GM18870 (cell line): ENCODE data around the gene YIPF3.
A peak's percentile ranks its signal among the peaks of the same experiment; 100 is the strongest.

ENCODE experiments used
- ATAC-seq: cut with Tn5 transposase; IDR thresholded peaks from one replicate; pipeline ENCODE4 v1.9.1; 2021; ENCODE audit warnings: moderate library complexity; ENCODE audit not compliant: unreplicated experiment

The YIPF3 gene

GRCh38 chr6:43493833-43494232 lies 22.9 kb downstream of the YIPF3 start:
- no peak for ATAC-seq

GRCh38 chr6:43493230-43493629 lies 23.5 kb downstream of the YIPF3 start:
- ATAC-seq = no peak

- no peak for ATAC-seq
These were observed 24.1 kb downstream of the YIPF3 start for GRCh38 chr6:43492673-43493072.

- ATAC-seq = no peak
These were observed 24.7 kb downstream of the YIPF3 start for GRCh38 chr6:43491750-43492661.

GRCh38 chr6:43490523-43490939 lies 26.2 kb downstream of the YIPF3 start:
- no peak for ATAC-seq

GRCh38 chr6:43489277-43490072 lies 27.3 kb downstream of the YIPF3 start:
- ATAC-seq = no peak

- no peak for ATAC-seq
These were observed 28.0 kb downstream of the YIPF3 start for GRCh38 chr6:43488667-43489276.

GRCh38 chr6:43481591-43482236 lies 35.0 kb downstream of the YIPF3 start:
- ATAC-seq = no peak

GRCh38 chr6:43481075-43481474 lies 35.7 kb downstream of the YIPF3 start:
- ATAC-seq = no peak

- ATAC-seq = no peak
These were observed 38.7 kb downstream of the YIPF3 start for GRCh38 chr6:43478008-43478372.

- ATAC-seq = peak; percentile 63
These were observed 39.3 kb downstream of the YIPF3 start, which contains the start of gene TJAP1 for GRCh38 chr6:43477235-43478007. Gene TJAP1 (plus strand): TSS chr6:43477570. CDS start chr6:43499002, 21,432 bp downstream.

- no peak for ATAC-seq
These were observed 40.0 kb downstream of the YIPF3 start for GRCh38 chr6:43476746-43477145.

- no peak for ATAC-seq
These were observed 41.2 kb downstream of the YIPF3 start for GRCh38 chr6:43475516-43475915.

- no peak for ATAC-seq
These were observed 44.2 kb downstream of the YIPF3 start for GRCh38 chr6:43472515-43472914.

- ATAC-seq = no peak
These were observed 45.3 kb downstream of the YIPF3 start for GRCh38 chr6:43471399-43471798.

- no peak for ATAC-seq
These were observed 46.8 kb downstream of the YIPF3 start for GRCh38 chr6:43469947-43470346.

- ATAC-seq = no peak
These were observed 47.7 kb downstream of the YIPF3 start for GRCh38 chr6:43468748-43469681.

GRCh38 chr6:43468240-43468639 lies 48.5 kb downstream of the YIPF3 start:
- ATAC-seq = no peak

- ATAC-seq = no peak
These were observed 49.0 kb downstream of the YIPF3 start for GRCh38 chr6:43467752-43468151.
